Measurements from ENCODE around the gene CGB2. TPM values are rescaled to one million over a fixed set of nuclear protein-coding genes. Genes with fewer than 3 reads are reported as not detected.

The CGB2 gene
- total RNA-seq, 1 experiment from 2014 or later = not detected

- H3F3A ChIP-seq (ENCODE audit: insufficient read depth, low read depth) = peaks cover 9% of the 10 kb centered on the region
- H3K27me3 ChIP-seq (ENCODE audit: insufficient read depth, low read depth) = no peaks in the 10 kb centered on the region
- no peak overlapping the region for H3K4me2 ChIP-seq
- H3K4me3 ChIP-seq = no peak overlapping the region
- TF ChIP-seq, protein P1, sequence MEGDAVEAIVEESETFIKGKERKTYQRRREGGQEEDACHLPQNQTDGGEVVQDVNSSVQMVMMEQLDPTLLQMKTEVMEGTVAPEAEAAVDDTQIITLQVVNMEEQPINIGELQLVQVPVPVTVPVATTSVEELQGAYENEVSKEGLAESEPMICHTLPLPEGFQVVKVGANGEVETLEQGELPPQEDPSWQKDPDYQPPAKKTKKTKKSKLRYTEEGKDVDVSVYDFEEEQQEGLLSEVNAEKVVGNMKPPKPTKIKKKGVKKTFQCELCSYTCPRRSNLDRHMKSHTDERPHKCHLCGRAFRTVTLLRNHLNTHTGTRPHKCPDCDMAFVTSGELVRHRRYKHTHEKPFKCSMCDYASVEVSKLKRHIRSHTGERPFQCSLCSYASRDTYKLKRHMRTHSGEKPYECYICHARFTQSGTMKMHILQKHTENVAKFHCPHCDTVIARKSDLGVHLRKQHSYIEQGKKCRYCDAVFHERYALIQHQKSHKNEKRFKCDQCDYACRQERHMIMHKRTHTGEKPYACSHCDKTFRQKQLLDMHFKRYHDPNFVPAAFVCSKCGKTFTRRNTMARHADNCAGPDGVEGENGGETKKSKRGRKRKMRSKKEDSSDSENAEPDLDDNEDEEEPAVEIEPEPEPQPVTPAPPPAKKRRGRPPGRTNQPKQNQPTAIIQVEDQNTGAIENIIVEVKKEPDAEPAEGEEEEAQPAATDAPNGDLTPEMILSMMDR (conservative IDR thresholded peaks at IDR 0.05) = no peak
- TF ChIP-seq EZH2 (IDR thresholded peaks at IDR 0.05; ENCODE audit: low read depth) = no peak
- no peaks in the 10 kb centered on the region for H3K9me3 ChIP-seq (ENCODE audit: insufficient read depth, low read depth)
- H4K20me1 ChIP-seq (ENCODE audit: insufficient read depth) = no peaks in the 10 kb centered on the region; the same call in 1 of the 2 replicates
- no peak overlapping the region for H2AFZ ChIP-seq
- peaks cover 12% of the 10 kb centered on the region for H3K79me2 ChIP-seq (ENCODE audit: low read depth)
- ChIA-PET POLR2A (ENCODE audit: unreplicated experiment) (no interaction called here), CTCF (interaction anchor here (0.6 kb wide), 3 partner anchors 44 to 296 kb away, joined by 3 to 5 read pairs (median 4); no protein-coding TSS in a partner anchor)
- no peaks in the 10 kb centered on the region for H3K9me2 ChIP-seq (ENCODE audit: insufficient read depth)
- peaks cover 7% of the 10 kb centered on the region; the same call in 1 of the 2 replicates for H3K36me3 ChIP-seq (ENCODE audit: low read depth)
- intact Hi-C loops (cut with micrococcal nuclease; ENCODE audit: unreplicated experiment) = no loop called here
- DNase-seq = no peak
- H3K27ac ChIP-seq = no peak overlapping the region
- H3K4me1 ChIP-seq (replicated peaks; ENCODE audit: insufficient read depth) = no peaks in the 10 kb centered on the region
- no TSS peak for BruUV-seq (replicated peaks)
These were observed 45.5 kb upstream of the CGB2 start for GRCh38 chr19:48986211-48986610.

- peaks cover 9% of the 10 kb centered on the region for H3F3A ChIP-seq (ENCODE audit: insufficient read depth, low read depth)
- no peak overlapping the region for H3K27ac ChIP-seq
- peaks cover 7% of the 10 kb centered on the region; the same call in 1 of the 2 replicates for H3K4me1 ChIP-seq (replicated peaks; ENCODE audit: insufficient read depth)
- ChIA-PET CTCF (no interaction called here), POLR2A (ENCODE audit: unreplicated experiment) (interaction anchor here (0.7 kb wide), 1 partner anchor 68 kb away, joined by 4 read pairs; no protein-coding TSS in a partner anchor)
- intact Hi-C loops (cut with micrococcal nuclease; ENCODE audit: unreplicated experiment) = no loop called here
- TF ChIP-seq EZH2 (IDR thresholded peaks at IDR 0.05; ENCODE audit: low read depth) = no peak
- TF ChIP-seq, protein P1 (conservative IDR thresholded peaks at IDR 0.05) = no peak
- H3K27me3 ChIP-seq (ENCODE audit: insufficient read depth, low read depth) = no peaks in the 10 kb centered on the region
- no peaks in the 10 kb centered on the region for H3K9me2 ChIP-seq (ENCODE audit: insufficient read depth)
- H2AFZ ChIP-seq = no peak overlapping the region
- no peaks in the 10 kb centered on the region; the same call in 1 of the 2 replicates for H4K20me1 ChIP-seq (ENCODE audit: insufficient read depth)
- H3K79me2 ChIP-seq (ENCODE audit: low read depth) = peaks cover 23% of the 10 kb centered on the region
- no peak overlapping the region for H3K4me3 ChIP-seq
- DNase-seq = no peak
- no peak overlapping the region for H3K4me2 ChIP-seq
- peaks cover 7% of the 10 kb centered on the region; the same call in 1 of the 2 replicates for H3K36me3 ChIP-seq (ENCODE audit: low read depth)
- no TSS peak for BruUV-seq (replicated peaks)
- H3K9me3 ChIP-seq (ENCODE audit: insufficient read depth, low read depth) = no peaks in the 10 kb centered on the region
These were observed 44.4 kb upstream of the CGB2 start for GRCh38 chr19:48987323-48987722.

DNA sequence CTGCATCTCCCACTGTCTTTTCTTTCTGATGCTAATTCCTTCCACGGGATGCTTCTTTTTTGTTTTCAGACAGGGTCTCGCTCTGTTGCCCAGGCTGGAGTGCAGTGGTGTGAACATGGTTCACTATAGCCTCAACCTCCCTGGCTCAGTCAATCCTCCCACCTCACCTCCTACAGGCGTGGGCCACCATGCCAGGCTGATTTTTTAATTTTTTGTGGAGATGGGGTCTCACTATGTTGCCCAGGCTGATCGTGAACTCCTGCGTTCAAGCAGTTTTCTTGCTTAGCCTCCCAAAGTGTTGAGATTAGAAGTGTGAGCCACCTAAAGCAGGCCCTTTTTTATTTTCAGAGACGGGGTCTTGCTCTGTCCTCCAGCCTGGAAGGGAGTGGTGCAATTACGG, 43.4 kb upstream of the CGB2 start:
- Histone ChIP-seq H3K79me2 (ENCODE audit: low read depth) (peaks cover 29% of the 10 kb centered on the region), H2AFZ (no peak overlapping the region), H3K9me3 (ENCODE audit: insufficient read depth, low read depth) (no peaks in the 10 kb centered on the region), H4K20me1 (ENCODE audit: insufficient read depth) (no peaks in the 10 kb centered on the region; the same call in 1 of the 2 replicates), H3K4me2 (no peak overlapping the region), H3K27me3 (ENCODE audit: insufficient read depth, low read depth) (no peaks in the 10 kb centered on the region), H3K36me3 (ENCODE audit: low read depth) (peaks cover 7% of the 10 kb centered on the region; the same call in 1 of the 2 replicates), H3K4me3 (no peak overlapping the region), H3K9me2 (ENCODE audit: insufficient read depth) (no peaks in the 10 kb centered on the region), H3K4me1 (replicated peaks; ENCODE audit: insufficient read depth) (peaks cover 7% of the 10 kb centered on the region; the same call in 1 of the 2 replicates), H3K27ac (no peak overlapping the region), H3F3A (ENCODE audit: insufficient read depth, low read depth) (peaks cover 14% of the 10 kb centered on the region)
- DNase-seq = no peak
- CTCF ChIA-PET = no interaction called here
- BruUV-seq (replicated peaks) = no TSS peak
- POLR2A ChIA-PET (ENCODE audit: unreplicated experiment) = interaction anchor here (0.7 kb wide), 1 partner anchor 170 kb away, joined by 9 read pairs; no protein-coding TSS in a partner anchor
- intact Hi-C loops (cut with micrococcal nuclease; ENCODE audit: unreplicated experiment) = no loop called here
- TF ChIP-seq, protein P1 (conservative IDR thresholded peaks at IDR 0.05) = no peak
- no peak for TF ChIP-seq EZH2 (IDR thresholded peaks at IDR 0.05; ENCODE audit: low read depth)

All from PC-9 (cell line).